Uterus (tissue), 2 donors: ENCODE results near the gene MAP4K1.

ENCODE experiments used
- POLR2A ChIP-seq, 2 donors: fragments of 450-650 bp; IDR thresholded peaks; one replicate each; pipeline ENCODE4 v1.6.1; 2016; ENCODE audit warnings: antibody characterized with exemption in 2 of 2, mild to moderate bottlenecking in 1 of 2, moderate library complexity in 1 of 2
- TF ChIP-seq, protein P1 (sequence below), 4 experiments: fragments of 200-600 bp in 2 of 4; fragments of 450-650 bp in 2 of 4; sonication (generic) in 2 of 4; IDR thresholded peaks; one replicate each; pipeline ENCODE4 v1.5.1; 2016 to 2019; ENCODE audit warnings: antibody characterized with exemption in 4 of 4, mild to moderate bottlenecking in 2 of 4, moderate library complexity in 1 of 4

DNA sequence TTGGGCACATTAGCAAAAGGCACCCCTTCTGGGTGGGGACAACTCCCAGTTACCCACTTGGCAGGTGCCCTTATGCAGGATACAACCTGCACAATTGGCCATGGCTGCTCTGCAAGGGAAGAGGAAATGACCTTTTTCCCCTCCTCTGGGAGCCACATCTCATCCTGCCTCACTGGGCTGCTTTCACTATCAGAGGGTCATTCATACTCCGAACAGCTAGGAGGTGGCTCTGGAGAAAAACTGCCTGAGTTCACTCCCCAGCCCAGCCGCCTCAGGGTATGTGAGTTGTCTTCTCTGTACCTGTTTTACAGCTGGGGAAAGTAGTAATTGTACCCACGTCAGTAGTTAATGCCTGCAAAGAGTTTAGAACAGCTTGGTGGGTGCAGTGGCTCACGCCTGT, 22.6 kb upstream of the MAP4K1 start:
- TF ChIP-seq, protein P1, sequence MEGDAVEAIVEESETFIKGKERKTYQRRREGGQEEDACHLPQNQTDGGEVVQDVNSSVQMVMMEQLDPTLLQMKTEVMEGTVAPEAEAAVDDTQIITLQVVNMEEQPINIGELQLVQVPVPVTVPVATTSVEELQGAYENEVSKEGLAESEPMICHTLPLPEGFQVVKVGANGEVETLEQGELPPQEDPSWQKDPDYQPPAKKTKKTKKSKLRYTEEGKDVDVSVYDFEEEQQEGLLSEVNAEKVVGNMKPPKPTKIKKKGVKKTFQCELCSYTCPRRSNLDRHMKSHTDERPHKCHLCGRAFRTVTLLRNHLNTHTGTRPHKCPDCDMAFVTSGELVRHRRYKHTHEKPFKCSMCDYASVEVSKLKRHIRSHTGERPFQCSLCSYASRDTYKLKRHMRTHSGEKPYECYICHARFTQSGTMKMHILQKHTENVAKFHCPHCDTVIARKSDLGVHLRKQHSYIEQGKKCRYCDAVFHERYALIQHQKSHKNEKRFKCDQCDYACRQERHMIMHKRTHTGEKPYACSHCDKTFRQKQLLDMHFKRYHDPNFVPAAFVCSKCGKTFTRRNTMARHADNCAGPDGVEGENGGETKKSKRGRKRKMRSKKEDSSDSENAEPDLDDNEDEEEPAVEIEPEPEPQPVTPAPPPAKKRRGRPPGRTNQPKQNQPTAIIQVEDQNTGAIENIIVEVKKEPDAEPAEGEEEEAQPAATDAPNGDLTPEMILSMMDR (IDR thresholded peaks at IDR 0.05): no peak
- TF ChIP-seq POLR2A (IDR thresholded peaks at IDR 0.05): no peak
